Common myeloid progenitor, CD34-positive (primary cell): ENCODE data around the gene VDR.

ENCODE experiments used
- CTCF ChIA-PET: fragments of 350-600 bp; sonication (Branson Sonifier 250); formaldehyde crosslinking; loops from one replicate; lab custom pipeline; 2021; ENCODE audit warnings: antibody characterized with exemption; lab: Charles Lee
- POLR2A ChIA-PET: fragments of 350-600 bp; sonication (Branson Sonifier 250); formaldehyde crosslinking; loops from one replicate; lab custom pipeline; 2021; ENCODE audit warnings: antibody characterized with exemption; lab: Charles Lee
- DNase-seq, 3 donors: peaks; one replicate each; pipeline versions ENCODE4 v3.0.0 to v3.0.0-alpha.2; 2013
- H3K27ac ChIP-seq, 2 experiments: 1 replicate in 1 of 2; 2 replicates in 1 of 2; pipeline ENCODE4 v1.7.0; 2013; ENCODE audit warnings: inconsistent platforms in 2 of 2, low read length in 2 of 2, mild to moderate bottlenecking in 2 of 2, low read depth in 1 of 2, moderate library complexity in 1 of 2; ENCODE audit not compliant: severe bottlenecking in 2 of 2, insufficient read depth in 1 of 2, poor library complexity in 1 of 2
- H3K27me3 ChIP-seq, 5 experiments: replicated peaks in 2 of 5; 1 replicate in 3 of 5; 2 replicates in 2 of 5; pipeline versions ENCODE4 v1.6.1 to v1.7.0; 2013; ENCODE audit warnings: low read length in 4 of 5, mild to moderate bottlenecking in 2 of 5, moderate library complexity in 2 of 5, inconsistent platforms in 1 of 5; ENCODE audit not compliant: insufficient read depth in 5 of 5, control insufficient read depth in 4 of 5
- H3K36me3 ChIP-seq, 4 experiments: 1 replicate in 2 of 4; 2 replicates in 2 of 4; pipeline versions ENCODE4 v1.6.1 to v1.7.0; 2013; ENCODE audit warnings: low read length in 3 of 4, control low read depth in 1 of 4, mild to moderate bottlenecking in 1 of 4; ENCODE audit not compliant: control insufficient read depth in 4 of 4, insufficient read depth in 4 of 4
- H3K4me1 ChIP-seq, 4 experiments: 1 replicate in 3 of 4; 2 replicates in 1 of 4; pipeline versions ENCODE4 v1.6.1 to v1.7.1; 2013; ENCODE audit warnings: low read length in 3 of 4, mild to moderate bottlenecking in 3 of 4, control low read depth in 1 of 4, inconsistent platforms in 1 of 4, moderate library complexity in 1 of 4; ENCODE audit not compliant: control insufficient read depth in 4 of 4, insufficient read depth in 4 of 4; ENCODE audit errors: control extremely low read depth in 1 of 4
- H3K4me3 ChIP-seq, 7 experiments: 1 replicate in 4 of 7; 2 replicates in 3 of 7; pipeline versions ENCODE4 v1.5.1 to v1.7.0; 2013; ENCODE audit warnings: mild to moderate bottlenecking in 7 of 7, low read length in 6 of 7, moderate library complexity in 6 of 7, inconsistent platforms in 2 of 7, low read depth in 2 of 7, control low read depth in 1 of 7; ENCODE audit not compliant: insufficient read depth in 4 of 7, control insufficient read depth in 1 of 7; ENCODE audit errors: extremely low read depth in 1 of 7
- H3K9me3 ChIP-seq, 5 experiments: 1 replicate in 4 of 5; 2 replicates in 1 of 5; pipeline versions ENCODE4 v1.6.1 to v1.7.1; 2013; ENCODE audit warnings: low read length in 4 of 5, mild to moderate bottlenecking in 2 of 5, inconsistent platforms in 1 of 5, low read depth in 1 of 5, moderate library complexity in 1 of 5; ENCODE audit not compliant: control insufficient read depth in 4 of 5, insufficient read depth in 2 of 5; ENCODE audit errors: control extremely low read depth in 1 of 5
- WGBS: methylation state at CpG from one replicate; pipeline ENCODE4 v1.1.5; 2013; ENCODE audit not compliant: insufficient coverage; 5-methylcytosine and 5-hydroxymethylcytosine counted together

VDR gene

GRCh38 chr12:47935184-47935583, 30.4 kb upstream of the VDR start:
- POLR2A ChIA-PET = no interaction called here
- no peak for DNase-seq
- Histone ChIP-seq H3K27me3 (peaks cover 0 to 4% (median 0%) of the 10 kb centered on the region in 5 experiments), H3K4me3 (no peak overlapping the region), H3K36me3 (no peaks in the 10 kb centered on the region), H3K9me3 (no peaks in the 10 kb centered on the region), H3K4me1 (no peaks in the 10 kb centered on the region), H3K27ac (no peak overlapping the region)
- CTCF ChIA-PET = interaction anchor here (1.1 to 1.2 kb wide), 2 partner anchors 16 to 18 kb away, joined by 3 read pairs; no protein-coding TSS in a partner anchor
- WGBS = 95% methylated on average over 8 of the region's 9 CpGs

DNA sequence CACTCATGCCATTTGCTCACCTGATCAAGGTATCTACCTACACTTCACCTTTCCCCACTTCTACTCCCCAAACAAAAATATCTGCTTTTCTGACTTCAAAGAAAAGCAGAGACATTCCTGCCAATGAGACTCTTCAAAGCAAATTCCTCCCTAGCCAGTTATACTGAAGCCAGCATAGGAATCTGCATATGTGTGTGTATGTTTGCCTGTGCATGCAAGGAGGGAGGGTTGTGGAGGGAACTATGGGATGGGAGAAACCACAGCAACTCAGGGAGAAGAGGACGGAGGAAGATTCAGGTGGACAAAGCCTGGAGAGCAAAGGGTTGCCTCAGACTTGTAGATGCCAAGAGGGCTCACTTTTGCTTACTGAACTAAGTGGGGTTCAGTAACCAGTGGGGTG, 26.4 kb upstream of the VDR start:
- H3K27me3 ChIP-seq = peaks cover 0 to 4% (median 0%) of the 10 kb centered on the region in 5 experiments
- WGBS = 86% methylated on average over 1 of the region's 1 CpG
- no peak overlapping the region for H3K27ac ChIP-seq
- no peak for DNase-seq
- ChIA-PET POLR2A (no interaction called here), CTCF (interaction anchor here (0.7 to 1.2 kb wide), 2 partner anchors 18 to 32 kb away, joined by 3 to 4 read pairs; partner anchors contain the start of gene TMEM106C)
- no peaks in the 10 kb centered on the region for H3K9me3 ChIP-seq
- H3K4me3 ChIP-seq = no peak overlapping the region
- no peaks in the 10 kb centered on the region for H3K36me3 ChIP-seq
- H3K4me1 ChIP-seq = no peaks in the 10 kb centered on the region

GRCh38 chr12:47930634-47931033, 25.8 kb upstream of the VDR start:
- H3K27me3 ChIP-seq = peaks cover 0 to 4% (median 1%) of the 10 kb centered on the region in 5 experiments
- DNase-seq = no peak
- ChIA-PET POLR2A (no interaction called here), CTCF (interaction anchor here (0.7 to 1.2 kb wide), 3 partner anchors 17 to 33 kb away, joined by 3 to 4 read pairs (median 3); partner anchors contain the start of gene TMEM106C)
- H3K4me1 ChIP-seq = no peaks in the 10 kb centered on the region
- WGBS = 97% methylated on average over 4 of the region's 5 CpGs
- no peak overlapping the region for H3K4me3 ChIP-seq
- no peak overlapping the region for H3K27ac ChIP-seq
- H3K9me3 ChIP-seq = peaks cover 0 to 3% (median 0%) of the 10 kb centered on the region in 5 experiments
- no peaks in the 10 kb centered on the region for H3K36me3 ChIP-seq

GRCh38 chr12:47927346-47927745, 22.6 kb upstream of the VDR start:
- peaks cover 0 to 4% (median 1%) of the 10 kb centered on the region in 5 experiments for H3K27me3 ChIP-seq
- no peaks in the 10 kb centered on the region for H3K4me1 ChIP-seq
- no peak overlapping the region for H3K27ac ChIP-seq
- DNase-seq = no peak
- H3K4me3 ChIP-seq = no peak overlapping the region
- ChIA-PET CTCF (no interaction called here), POLR2A (no interaction called here)
- no peaks in the 10 kb centered on the region for H3K36me3 ChIP-seq
- peaks cover 0 to 3% (median 0%) of the 10 kb centered on the region in 5 experiments for H3K9me3 ChIP-seq
- 83% methylated on average over 2 of the region's 3 CpGs for WGBS

DNA sequence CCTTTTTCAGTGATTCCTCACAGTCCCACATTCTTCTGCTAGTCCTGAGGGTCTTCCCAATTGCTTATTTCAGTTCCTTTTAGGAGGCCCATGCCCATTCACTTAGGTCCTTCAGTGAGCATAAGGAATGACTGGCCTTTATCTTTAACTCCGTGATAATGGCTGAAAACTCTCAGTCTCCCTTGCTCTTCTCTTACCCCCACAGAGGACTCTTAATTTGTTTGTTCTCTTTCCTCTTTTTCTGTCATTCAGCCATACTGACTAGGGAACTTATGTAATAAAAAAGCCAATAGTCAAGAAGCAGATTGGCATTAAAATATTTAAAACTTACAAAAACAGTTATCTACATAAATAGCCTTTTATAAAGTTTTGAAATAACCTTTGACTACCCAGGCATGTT, 17.1 kb upstream of the VDR start:
- CTCF ChIA-PET = interaction anchor here (0.9 to 1.4 kb wide), 2 partner anchors 10 to 16 kb away, joined by 3 read pairs; no protein-coding TSS in a partner anchor

GRCh38 chr12:47920913-47921312, 16.1 kb upstream of the VDR start:
- no peaks in the 10 kb centered on the region for H3K4me1 ChIP-seq
- no peaks in the 10 kb centered on the region for H3K36me3 ChIP-seq
- peaks cover 0 to 2% (median 0%) of the 10 kb centered on the region in 5 experiments for H3K9me3 ChIP-seq
- WGBS = 87% methylated on average over 6 of the region's 6 CpGs
- H3K4me3 ChIP-seq = no peak overlapping the region
- DNase-seq = no peak
- ChIA-PET POLR2A (no interaction called here), CTCF (interaction anchor here (1.4 kb wide), 1 partner anchor 15 kb away, joined by 3 read pairs; no protein-coding TSS in a partner anchor)
- peaks cover 0 to 2% (median 0%) of the 10 kb centered on the region in 5 experiments for H3K27me3 ChIP-seq
- H3K27ac ChIP-seq = no peak overlapping the region

More for the DNA sequence above, 17.1 kb upstream of the VDR start:
- Histone ChIP-seq H3K36me3 (no peaks in the 10 kb centered on the region), H3K27me3 (peaks cover 0 to 4% (median 0%) of the 10 kb centered on the region in 5 experiments), H3K4me1 (no peaks in the 10 kb centered on the region), H3K9me3 (peaks cover 0 to 3% (median 0%) of the 10 kb centered on the region in 5 experiments), H3K27ac (no peak overlapping the region), H3K4me3 (no peak overlapping the region)
- DNase-seq = no peak
- POLR2A ChIA-PET = no interaction called here
- WGBS = 83% methylated on average over 1 of the region's 1 CpG

GRCh38 chr12:47913081-47913480, 8.3 kb upstream of the VDR start:
- no peak overlapping the region for H3K4me3 ChIP-seq
- H3K27me3 ChIP-seq = peaks cover 0 to 9% (median 0%) of the 10 kb centered on the region in 5 experiments
- ChIA-PET CTCF (interaction anchor here (0.8 to 1.2 kb wide), 4 partner anchors 12 to 75 kb away, joined by 3 to 4 read pairs (median 3); no protein-coding TSS in a partner anchor), POLR2A (no interaction called here)
- 92% methylated on average over 3 of the region's 3 CpGs for WGBS
- no peaks in the 10 kb centered on the region for H3K4me1 ChIP-seq
- H3K27ac ChIP-seq = no peak overlapping the region
- H3K36me3 ChIP-seq = no peaks in the 10 kb centered on the region
- no peak for DNase-seq
- no peaks in the 10 kb centered on the region for H3K9me3 ChIP-seq
